NCI-H146 (cell line): Measurements from ENCODE around the gene CLN3.
"Not testable (repeated sequence)": the region's sequence is repeated elsewhere in the genome, so short reads cannot be mapped to it uniquely, and the experiment has no call there.

Source experiments
- DNase-seq: peaks from one replicate; lab custom pipeline; 2025; lab: John Stamatoyannopoulos, UW

CLN3 gene

DNA sequence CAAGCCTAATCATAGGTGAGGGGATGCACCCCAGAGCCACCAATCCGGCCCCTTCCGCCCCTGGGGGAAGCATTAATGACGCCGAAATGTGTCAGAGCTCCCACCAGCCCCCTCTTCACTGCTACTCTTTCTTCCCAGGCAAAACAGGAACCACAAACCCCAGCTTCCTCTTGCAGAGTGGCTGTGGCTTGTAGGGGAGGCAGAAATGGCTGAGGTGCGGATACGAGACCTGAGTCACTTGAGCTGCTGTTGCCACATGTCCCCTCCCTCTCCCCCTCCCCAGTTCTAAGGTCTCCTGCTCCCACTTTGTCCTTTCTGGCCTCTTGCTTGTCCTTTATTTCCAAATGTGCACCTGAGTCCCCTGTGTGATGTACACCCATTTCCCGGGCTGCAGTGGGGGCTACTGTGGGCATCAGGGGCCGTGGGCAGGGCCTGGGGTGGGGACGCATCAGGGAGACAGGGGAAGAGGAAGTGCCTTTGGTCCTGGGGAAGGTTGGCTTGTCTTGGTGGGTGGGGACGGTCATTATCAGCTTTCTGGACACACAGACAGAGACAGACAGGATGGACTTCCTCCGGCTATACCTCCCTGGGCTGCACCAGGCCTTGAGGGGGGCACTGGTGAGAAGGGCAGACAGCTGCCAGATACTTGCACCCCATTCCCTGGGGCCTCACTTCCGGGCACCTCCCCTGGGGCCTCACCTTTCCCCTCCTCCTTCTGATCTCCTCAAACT, 2.4 kb upstream of the CLN3 start, which contains the start of gene APOBR:
TSS of gene APOBR (plus strand) at position 523 of the 731 bp plus-strand sequence. CDS start at position 562, 39 bp downstream.
- DNase-seq = no peak

DNA sequence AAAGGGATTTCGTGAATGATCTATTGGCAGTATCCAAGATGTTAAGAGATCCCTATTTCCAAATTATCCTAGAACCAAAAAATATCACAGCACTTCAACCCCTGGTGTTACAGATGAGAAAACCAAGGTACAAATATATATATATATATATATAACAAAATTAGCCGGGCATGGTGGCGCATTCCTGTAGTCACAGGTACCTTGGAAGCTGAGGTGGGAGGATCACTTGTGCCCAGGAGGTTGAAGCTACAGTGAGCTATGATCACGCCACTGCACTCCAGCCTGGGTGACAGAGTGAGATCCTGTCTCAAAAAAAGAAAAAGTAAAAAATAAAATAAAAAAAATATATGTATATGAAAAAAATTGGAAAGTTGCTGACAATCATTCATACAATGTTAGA, 637 bp upstream of the CLN3 start:
- DNase-seq = no peak

DNA sequence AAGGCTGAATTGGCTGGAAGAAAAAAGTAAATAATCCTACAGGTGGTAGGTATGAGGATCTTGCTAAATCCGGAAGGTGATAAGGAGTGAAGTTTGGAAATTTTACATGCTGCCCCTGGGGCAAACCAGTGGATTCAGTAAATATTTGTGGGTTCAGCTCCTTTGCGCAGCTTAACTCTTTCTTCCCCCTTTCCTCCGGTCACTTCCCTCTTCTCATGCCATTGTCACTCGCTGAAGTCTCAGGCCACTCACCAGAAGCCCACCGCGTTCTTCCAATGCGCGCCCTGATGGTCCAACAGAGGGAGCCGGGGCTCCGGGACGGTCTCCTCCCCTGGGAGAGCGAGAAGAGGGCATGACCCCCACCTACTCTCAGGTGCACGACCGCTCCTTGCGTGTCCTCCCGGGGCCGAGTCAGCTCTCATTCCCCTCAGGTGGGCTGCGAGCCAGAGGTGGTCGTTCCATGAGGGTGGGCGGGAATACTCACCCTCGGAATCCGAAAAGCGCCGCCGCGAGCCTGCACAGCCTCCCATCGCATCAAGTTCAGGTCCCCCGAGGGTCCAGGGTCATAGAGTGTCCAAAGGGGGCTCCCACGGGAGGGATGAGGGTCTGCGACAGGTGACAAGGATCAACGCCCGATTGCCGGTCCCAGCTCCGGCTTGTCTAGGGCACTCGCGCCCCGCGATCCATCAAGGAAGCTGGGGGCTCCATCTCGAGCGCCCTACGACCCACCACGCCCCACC, 474 bp downstream of the CLN3 start:
- peak; percentile 36 for DNase-seq

DNA sequence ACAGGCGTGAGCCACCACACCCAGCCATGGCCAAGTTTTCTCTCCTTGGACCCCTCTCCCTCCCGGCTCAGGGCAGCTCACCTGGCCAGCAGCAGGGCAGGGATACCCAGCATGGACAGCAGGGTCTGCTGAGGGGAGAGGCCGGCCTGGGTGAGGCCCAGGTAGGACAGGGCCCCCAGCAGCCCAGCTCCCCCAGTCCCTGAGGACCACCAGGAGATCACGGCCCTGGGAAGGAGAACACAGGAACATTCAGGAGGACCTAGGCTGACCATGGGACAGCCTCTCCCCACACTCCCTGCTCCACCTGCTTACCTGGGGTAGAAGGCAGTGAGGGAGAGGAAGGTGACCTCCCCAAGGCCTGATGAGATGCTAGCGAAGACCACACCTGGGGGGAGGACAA, 5.6 kb downstream of the CLN3 start:
- no peak for DNase-seq

DNA sequence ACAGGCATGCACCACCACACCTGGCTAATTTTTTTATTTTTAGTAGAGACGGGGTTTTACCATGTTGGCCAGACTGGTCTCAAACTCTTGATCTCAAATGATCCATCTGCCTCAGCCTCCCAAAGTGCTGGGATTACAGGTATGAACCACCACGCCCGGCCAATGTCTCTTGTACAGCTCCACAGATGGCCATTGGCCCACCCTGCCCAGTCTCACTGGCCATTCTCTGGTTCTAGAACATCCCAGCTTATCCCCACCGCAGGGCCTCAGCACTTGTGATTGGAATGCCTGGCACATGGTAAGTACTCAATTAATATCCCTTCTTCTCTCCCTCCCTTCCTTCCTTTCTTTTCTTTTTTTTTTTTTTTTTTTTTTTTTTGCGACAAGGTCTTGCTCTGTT, 8.5 kb downstream of the CLN3 start:
- DNase-seq = not testable (repeated sequence)

DNA sequence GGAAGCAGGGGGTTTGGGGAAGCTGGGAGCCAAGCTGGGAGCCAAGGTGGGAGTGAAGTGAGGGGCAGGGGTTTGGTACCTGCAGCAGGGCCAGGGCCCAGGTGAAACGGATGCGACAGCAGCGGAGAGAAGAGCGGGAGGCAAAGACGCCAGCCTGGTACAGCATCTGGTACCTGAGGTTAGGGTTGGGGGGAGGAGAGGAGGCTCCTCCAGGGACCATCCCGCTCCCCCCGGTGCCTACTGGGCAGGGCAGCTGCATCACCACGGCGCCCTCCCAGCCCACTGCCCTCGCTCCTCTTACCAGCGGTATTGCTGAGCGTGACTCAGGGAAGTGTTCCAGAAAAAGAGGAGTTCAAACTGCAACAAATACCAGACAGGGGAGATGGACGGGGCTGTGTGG, 9.8 kb downstream of the CLN3 start:
- no peak for DNase-seq

DNA sequence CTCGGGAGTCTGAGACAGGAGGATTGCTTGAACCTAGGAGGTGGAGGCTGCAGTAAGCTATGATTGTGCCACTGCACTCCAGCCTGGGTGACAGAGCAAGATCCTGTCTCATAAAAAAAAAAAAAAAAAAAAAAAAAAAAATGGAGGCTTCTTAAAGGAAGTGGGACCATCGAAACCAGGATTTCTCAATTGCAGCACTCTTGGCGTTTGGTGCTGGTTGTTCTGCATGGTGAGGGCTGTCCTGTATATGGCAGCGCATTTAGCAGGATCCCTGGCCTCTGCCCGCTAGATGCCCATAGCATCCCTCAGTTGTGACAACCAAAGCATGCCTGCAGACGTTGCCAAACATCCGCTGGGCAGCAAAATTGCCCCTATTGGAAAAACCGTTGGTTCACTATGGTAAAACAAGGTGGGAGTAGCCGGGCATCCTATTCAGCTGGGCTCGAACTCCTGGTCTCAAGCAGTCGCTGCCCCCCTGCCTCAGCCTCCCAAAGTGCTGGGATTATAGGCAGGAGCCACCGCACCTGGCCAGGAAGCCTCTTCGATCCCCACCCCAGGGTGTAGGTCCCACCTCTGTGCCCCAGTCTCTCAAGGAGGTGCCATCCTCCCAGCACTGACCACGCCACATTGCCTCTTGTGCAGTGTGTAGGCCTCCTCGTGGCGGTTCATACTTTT, 13.2 kb downstream of the CLN3 start:
- DNase-seq = no peak

DNA sequence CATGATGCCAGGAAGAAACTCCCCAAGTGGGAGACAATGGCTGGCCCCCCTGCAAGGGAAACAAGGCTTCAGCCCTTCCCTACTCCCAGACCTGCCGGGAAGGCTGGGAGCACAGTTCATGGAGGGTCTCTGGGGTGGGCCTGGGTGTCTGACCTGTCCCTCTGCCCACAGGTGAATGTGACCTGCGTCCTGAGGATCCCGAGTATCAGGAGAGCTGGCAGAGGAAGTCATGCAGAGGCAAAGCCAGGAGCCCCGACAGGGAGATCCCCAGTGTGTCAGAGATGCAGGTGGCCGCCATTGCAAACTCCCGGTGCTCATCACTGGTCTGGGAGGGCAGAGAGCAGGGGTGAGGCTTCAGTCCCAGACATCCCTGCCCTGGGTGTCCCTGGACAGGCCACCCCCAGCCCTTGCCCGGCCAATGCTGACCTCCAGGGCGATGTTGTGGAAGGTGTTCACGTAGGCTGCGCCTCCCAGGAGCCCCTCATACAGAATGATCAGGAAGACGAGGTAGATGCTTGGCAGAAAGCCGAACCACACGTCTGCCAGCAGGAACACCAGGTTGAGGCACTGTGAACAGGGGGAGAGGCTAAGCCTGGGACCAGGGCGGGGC, 14.5 kb downstream of the CLN3 start:
- no peak for DNase-seq

DNA sequence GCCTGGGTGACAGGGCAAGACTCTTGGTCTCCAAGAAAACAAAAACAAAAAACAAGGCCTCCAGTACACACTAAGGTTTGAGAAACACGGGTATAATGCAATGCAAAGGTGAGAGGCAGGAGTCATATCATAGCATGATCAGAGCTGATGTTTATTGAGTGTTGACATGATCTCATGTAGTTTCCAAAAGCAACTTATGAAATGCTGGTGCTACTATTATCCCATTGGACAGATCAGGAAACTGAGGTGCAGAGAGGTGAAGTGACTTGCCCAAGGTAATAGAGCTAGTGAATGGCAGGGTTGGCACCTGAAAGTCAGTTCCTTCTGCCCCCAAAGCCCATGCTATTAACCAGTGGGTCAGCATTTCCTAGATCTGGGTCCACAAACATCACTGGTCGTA, 16.7 kb downstream of the CLN3 start:
- no peak for DNase-seq

DNA sequence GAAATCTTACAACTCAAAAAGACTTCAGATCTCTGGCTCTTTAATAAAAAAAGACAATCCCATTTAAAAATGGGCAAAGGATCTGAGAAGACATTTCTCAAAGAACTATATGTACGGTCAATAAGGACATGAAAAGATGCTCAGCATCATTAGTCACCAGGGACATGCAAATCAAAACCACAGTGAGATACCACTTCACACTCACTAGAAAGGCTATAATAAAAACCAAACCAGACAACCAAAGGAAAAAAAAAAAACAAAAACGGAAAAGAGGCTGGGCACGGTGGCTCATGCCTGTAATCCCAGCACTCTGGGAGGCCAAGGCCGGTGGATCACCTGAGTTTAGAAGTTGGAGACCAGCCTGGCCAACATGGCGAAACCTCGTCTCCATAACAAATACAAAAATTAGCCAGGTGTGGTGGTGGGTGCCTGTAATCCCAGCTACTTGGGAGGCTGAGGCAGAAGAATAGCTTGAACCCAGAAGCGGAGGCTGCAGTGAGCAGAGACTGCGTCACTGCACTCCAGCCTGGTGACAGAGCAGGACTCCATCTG, 18.1 kb downstream of the CLN3 start:
- DNase-seq = no peak

DNA sequence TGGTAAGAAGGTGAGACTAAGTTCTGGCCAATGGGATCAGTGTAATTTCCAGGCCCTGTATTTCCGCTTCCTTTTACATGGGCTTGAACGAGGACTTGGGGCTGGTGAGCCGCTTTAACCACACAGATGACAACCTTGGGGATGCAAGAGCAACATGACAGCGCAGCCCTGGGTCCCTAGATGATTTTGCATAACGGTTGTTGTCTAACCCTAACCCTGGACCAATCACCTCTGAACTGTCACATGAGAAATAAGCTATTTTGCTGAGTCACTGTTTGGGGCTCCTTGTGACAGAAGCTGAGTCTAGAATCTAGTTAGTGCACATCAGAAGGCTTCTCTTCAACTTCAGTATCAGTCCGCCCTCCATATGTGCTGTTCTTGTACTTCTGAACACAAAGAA, 44.8 kb downstream of the CLN3 start:
- DNase-seq = not testable (repeated sequence)

DNA sequence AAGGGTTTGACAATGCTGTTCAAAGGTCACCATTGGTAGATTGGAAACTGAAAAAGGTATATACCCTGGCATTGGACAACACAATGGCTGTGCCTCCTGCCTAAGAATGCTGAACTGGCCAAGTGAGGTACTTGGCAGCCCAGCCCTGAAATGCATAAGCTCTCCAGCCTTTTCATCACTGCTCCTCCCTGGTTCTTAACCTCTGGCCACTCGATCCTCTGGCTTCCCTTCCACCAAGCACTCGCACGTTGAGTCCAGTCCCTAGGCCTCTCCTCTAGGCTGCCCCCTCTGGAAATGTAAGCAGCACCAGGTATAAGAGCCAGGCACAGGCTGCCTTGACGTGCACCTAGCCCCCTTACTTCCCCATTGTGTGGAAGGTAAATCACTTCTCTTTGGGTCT, 45.5 kb downstream of the CLN3 start:
- not testable (repeated sequence) for DNase-seq

DNA sequence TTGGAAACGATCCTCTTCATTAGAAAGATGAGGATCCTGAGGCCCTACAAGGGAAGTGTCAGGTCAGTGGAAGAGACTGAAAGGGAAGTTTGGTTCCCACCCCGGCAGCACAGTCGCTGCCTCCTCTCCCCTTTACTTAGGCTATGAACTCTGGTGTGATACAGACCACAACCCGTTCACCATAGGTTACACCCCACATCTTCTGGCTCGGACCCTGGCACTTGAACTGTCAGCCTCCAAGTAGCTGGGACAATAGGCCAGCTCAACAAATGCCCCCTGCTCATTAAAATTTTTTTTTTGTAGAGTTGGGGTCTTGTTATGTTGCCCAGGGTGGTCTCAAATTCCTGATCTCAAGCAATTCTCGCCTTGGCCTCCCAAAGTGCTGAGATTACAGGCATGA, 47.9 kb downstream of the CLN3 start:
- DNase-seq = not testable (repeated sequence)

DNA sequence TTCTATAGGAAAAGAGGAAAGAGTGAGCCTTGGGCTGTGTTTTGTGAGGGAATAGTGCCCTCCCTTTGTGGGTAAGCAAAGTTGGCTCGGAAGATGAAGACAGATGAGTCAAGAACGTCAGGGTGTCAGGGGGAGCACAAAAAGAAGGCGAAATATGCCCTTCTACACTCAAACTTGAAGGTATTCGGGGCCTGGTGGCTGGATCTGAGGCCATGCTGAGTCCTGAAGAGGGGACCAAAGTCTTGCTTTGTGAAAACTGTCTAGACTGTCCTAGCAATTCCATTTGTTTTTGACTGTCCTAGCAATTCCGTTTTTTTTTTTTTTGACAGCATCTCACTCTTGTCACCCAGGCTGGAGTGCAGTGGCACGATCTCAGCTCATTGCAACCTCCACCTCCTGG, 53.0 kb downstream of the CLN3 start:
- DNase-seq = not testable (repeated sequence)

DNA sequence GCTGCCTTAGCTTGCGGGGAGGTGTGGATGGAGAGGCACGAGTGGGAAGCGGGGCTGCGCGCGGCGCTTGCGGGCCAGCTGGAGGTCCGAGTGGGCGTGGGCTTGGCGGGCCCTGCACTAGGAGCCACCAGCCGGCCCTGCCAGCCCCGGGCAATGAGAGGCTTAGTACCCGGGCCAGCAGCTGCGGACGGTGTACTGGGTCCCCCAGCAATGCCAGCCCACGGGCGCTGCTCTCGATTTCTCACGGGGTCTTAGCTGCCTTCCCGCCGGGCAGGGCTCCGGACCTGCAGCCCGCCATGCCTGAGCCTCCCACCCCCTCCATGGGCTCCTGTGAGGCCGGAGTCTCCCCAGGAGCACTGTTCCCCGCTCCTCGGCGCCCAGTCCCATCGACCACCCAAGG, 56.5 kb downstream of the CLN3 start:
- not testable (repeated sequence) for DNase-seq
